PC-3 (cell line): ENCODE measurements around the gene HERC3. TPM values are rescaled to one million over a fixed set of nuclear protein-coding genes. Genes with fewer than 3 reads are reported as not detected.
A peak's percentile ranks its signal among the peaks of the same experiment; 100 is the strongest.

Experiments used
- ATAC-seq: fragments of 200-7000 bp; cut with Tn5 transposase; 2 replicates; pipeline ENCODE4 v1.9.1; 2020; ENCODE audit warnings: mild to moderate bottlenecking, moderate library complexity
- BruUV-seq: library from RNA; stranded (reverse); fragments of 400-500 nt; replicated peaks from 2 replicates; lab custom pipeline; 2021; lab: Mats Ljungman, UMichigan
- CTCF ChIA-PET: fragments of 300-600 bp; sonication (Branson Sonifier 250); formaldehyde crosslinking; loops from one replicate; lab custom pipeline; 2022; ENCODE audit warnings: antibody characterized with exemption; lab: Charles Lee
- POLR2A ChIA-PET: fragments of 300-600 bp; sonication (Branson Sonifier 250); formaldehyde crosslinking; loops from one replicate; lab custom pipeline; 2022; ENCODE audit warnings: antibody characterized with exemption; ENCODE audit not compliant: unreplicated experiment; lab: Charles Lee
- DNase-seq: peaks from one replicate; pipeline ENCODE4 v3.0.0-alpha.2; 2015
- H2AFZ ChIP-seq: fragments of 300-600 bp; sonication (generic); 2 replicates; pipeline ENCODE4 v1.6.0; 2016; ENCODE audit warnings: antibody characterized with exemption, low read length
- H3F3A ChIP-seq: fragments of 300-600 bp; sonication (generic); one replicate; pipeline ENCODE4 v1.6.0; 2017; ENCODE audit warnings: antibody characterized with exemption, low read length, control low read depth, mild to moderate bottlenecking; ENCODE audit not compliant: unreplicated experiment
- H3K27ac ChIP-seq: fragments of 300-600 bp; sonication (generic); 2 replicates; pipeline ENCODE4 v1.5.1; 2016; ENCODE audit warnings: mild to moderate bottlenecking, low read length
- H3K27me3 ChIP-seq: fragments of 300-600 bp; sonication (generic); 2 replicates; pipeline ENCODE4 v1.6.1; 2016; ENCODE audit warnings: low read length, mixed read lengths
- H3K36me3 ChIP-seq: fragments of 300-600 bp; sonication (generic); 2 replicates; pipeline ENCODE4 v1.6.1; 2016; ENCODE audit warnings: low read depth, mixed run types, low read length, mixed read lengths
- H3K4me1 ChIP-seq: fragments of 300-600 bp; sonication (generic); 2 replicates; pipeline ENCODE4 v1.5.1; 2016; ENCODE audit warnings: low read length; ENCODE audit not compliant: insufficient read depth
- H3K4me2 ChIP-seq: fragments of 300-600 bp; sonication (generic); 2 replicates; pipeline ENCODE4 v1.6.0; 2016; ENCODE audit warnings: low read length
- H3K4me3 ChIP-seq: fragments of 300-600 bp; sonication (generic); 2 replicates; pipeline ENCODE4 v1.5.1; 2016; ENCODE audit warnings: mild to moderate bottlenecking, low read length, mixed read lengths
- H3K79me2 ChIP-seq: fragments of 300-600 bp; sonication (generic); 2 replicates; pipeline ENCODE4 v1.6.1; 2017; ENCODE audit warnings: low read length, mixed read lengths
- H3K9ac ChIP-seq: fragments of 300-600 bp; sonication (generic); 2 replicates; pipeline ENCODE4 v1.6.0; 2016; ENCODE audit warnings: mild to moderate bottlenecking, low read length
- H3K9me2 ChIP-seq: fragments of 300-600 bp; sonication (generic); replicated peaks from 2 replicates; pipeline ENCODE4 v1.6.1; 2016; ENCODE audit warnings: mixed run types, low read length, mixed read lengths
- H3K9me3 ChIP-seq: fragments of 300-600 bp; sonication (generic); 2 replicates; pipeline ENCODE4 v1.6.1; 2016; ENCODE audit warnings: low read length, mixed read lengths
- H4K20me1 ChIP-seq: fragments of 300-600 bp; sonication (generic); 2 replicates; pipeline ENCODE4 v1.6.1; 2016; ENCODE audit warnings: low read length, mixed read lengths
- CTCF ChIP-seq: fragments of 300-600 bp; sonication (generic); conservative IDR thresholded peaks from 2 replicates; pipeline ENCODE4 v1.5.1; 2017; ENCODE audit warnings: antibody characterized with exemption, low read depth, mild to moderate bottlenecking, low read length
- EZH2 ChIP-seq: fragments of 300-600 bp; sonication (generic); IDR thresholded peaks from one replicate; pipeline ENCODE4 v1.6.1; 2017; ENCODE audit warnings: antibody characterized with exemption, mild to moderate bottlenecking, low read length; ENCODE audit not compliant: unreplicated experiment
- EZH2phosphoT487 ChIP-seq: fragments of 300-600 bp; sonication (generic); IDR thresholded peaks from 2 replicates; pipeline ENCODE4 v1.6.1; 2018; ENCODE audit warnings: mild to moderate bottlenecking, antibody characterized with exemption, low read length, borderline replicate concordance
- intact Hi-C: fragments of 100-400 bp; cut with micrococcal nuclease; formaldehyde crosslinking; loops from 2 replicates; pipeline ENCODE4 v1.9.0; 2023
- total RNA-seq: library from RNA; depleted of rRNA; stranded (reverse); fragments of >200 nt; gene quantifications from 2 replicates; pipeline ENCODE4 v1.2.3, GENCODE V29; 2014

HERC3 gene
- total RNA-seq, 1 experiment from 2014 or later = 5.2 TPM

GRCh38 chr4:88619971-88620370 is 27.7 kb downstream of the HERC3 start:
- POLR2A ChIA-PET = no interaction called here
- no peak for ATAC-seq
- Histone ChIP-seq H3K4me2 (no peak overlapping the region), H3K79me2 (no peaks in the 10 kb centered on the region), H3K27me3 (no peaks in the 10 kb centered on the region), H3K4me1 (peaks cover 48% of the 10 kb centered on the region), H3K9me2 (no peaks in the 10 kb centered on the region), H3K27ac (no peak overlapping the region), H3K36me3 (no peaks in the 10 kb centered on the region), H3F3A (peaks cover 7% of the 10 kb centered on the region), H4K20me1 (no peaks in the 10 kb centered on the region), H3K9ac (no peak overlapping the region), H3K9me3 (no peaks in the 10 kb centered on the region), H2AFZ (no peak overlapping the region), H3K4me3 (no peak overlapping the region)
- intact Hi-C loops = no loop called here
- TF ChIP-seq CTCF = no peak
- no peak for TF ChIP-seq EZH2phosphoT487
- no peak for TF ChIP-seq EZH2
- no peak for DNase-seq
- no TSS peak for BruUV-seq
- CTCF ChIA-PET = no interaction called here

DNA sequence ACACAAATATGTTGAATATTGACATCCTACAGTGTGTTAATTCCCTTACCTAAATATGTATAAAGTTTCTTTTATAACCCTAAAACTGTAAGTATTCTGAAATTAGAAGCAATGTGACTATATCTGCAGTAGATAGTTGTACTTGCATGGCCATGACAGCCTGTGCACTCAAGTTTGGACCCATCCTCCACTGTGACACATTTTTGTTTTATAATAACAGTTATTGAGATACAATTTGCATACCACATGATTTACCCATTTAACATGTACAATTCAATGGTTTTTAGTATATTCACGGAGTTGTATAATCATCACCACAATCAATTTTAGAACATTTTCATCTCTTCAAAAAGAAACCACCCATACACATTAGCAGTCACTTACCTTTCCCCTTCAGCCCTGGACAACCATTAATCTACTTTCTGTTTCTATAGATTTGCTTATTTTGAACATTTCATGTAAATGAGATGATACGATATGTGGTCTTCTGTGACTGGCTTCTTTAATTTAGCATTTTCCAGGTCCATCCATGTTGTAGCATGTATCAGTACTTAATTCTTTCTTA is 29.6 kb downstream of the HERC3 start:
- Histone ChIP-seq H3K27me3 (no peaks in the 10 kb centered on the region), H3K9ac (no peak overlapping the region), H3K4me3 (no peak overlapping the region), H3K79me2 (no peaks in the 10 kb centered on the region), H3F3A (peaks cover 5% of the 10 kb centered on the region), H4K20me1 (no peaks in the 10 kb centered on the region), H3K9me3 (no peaks in the 10 kb centered on the region), H3K4me2 (no peak overlapping the region), H3K36me3 (no peaks in the 10 kb centered on the region), H3K4me1 (peaks cover 34% of the 10 kb centered on the region), H3K27ac (no peak overlapping the region; the same call in 1 of the 2 replicates), H3K9me2 (no peaks in the 10 kb centered on the region), H2AFZ (no peak overlapping the region)
- intact Hi-C loops = no loop called here
- POLR2A ChIA-PET = no interaction called here
- DNase-seq = no peak
- TF ChIP-seq CTCF (no peak), EZH2phosphoT487 (no peak), EZH2 (no peak)
- no peak for ATAC-seq
- no TSS peak for BruUV-seq
- CTCF ChIA-PET = no interaction called here

- peak; percentile 95 for DNase-seq
- H3K9me2 ChIP-seq = no peaks in the 10 kb centered on the region
- no peaks in the 10 kb centered on the region for H4K20me1 ChIP-seq
- H3K4me3 ChIP-seq = no peak overlapping the region
- TF ChIP-seq EZH2phosphoT487 = no peak
- no peak for TF ChIP-seq EZH2
- TF ChIP-seq CTCF = no peak
- no peaks in the 10 kb centered on the region for H3K79me2 ChIP-seq
- peaks cover 4% of the 10 kb centered on the region for H3F3A ChIP-seq
- ATAC-seq = peak; percentile 96
- no peak overlapping the region for H2AFZ ChIP-seq
- H3K27me3 ChIP-seq = no peaks in the 10 kb centered on the region
- peak overlapping the region; percentile 85 for H3K27ac ChIP-seq
- H3K4me2 ChIP-seq = peak overlapping the region; percentile 68
- H3K4me1 ChIP-seq = peaks cover 32% of the 10 kb centered on the region
- no peaks in the 10 kb centered on the region for H3K9me3 ChIP-seq
- ChIA-PET CTCF (no interaction called here), POLR2A (interaction anchor here (0.5 to 1.0 kb wide), 2 partner anchors 11 to 30 kb away, joined by 3 read pairs; no protein-coding TSS in a partner anchor)
- H3K9ac ChIP-seq = peak overlapping the region; percentile 13; the same call in 1 of the 2 replicates
- H3K36me3 ChIP-seq = no peaks in the 10 kb centered on the region
- intact Hi-C loops = loop anchor here (1.0 kb wide), 2 partner anchors 11 to 89 kb away; no protein-coding TSS in a partner anchor
- no TSS peak for BruUV-seq
These were observed 30.8 kb downstream of the HERC3 start for GRCh38 chr4:88623097-88623496.
